ENCODE data around the gene AIM2. TPM values are rescaled to one million over a fixed set of nuclear protein-coding genes. Genes with fewer than 3 reads are reported as not detected.
"Not testable (repeated sequence)": the region's sequence is repeated elsewhere in the genome, so short reads cannot be mapped to it uniquely, and the experiment has no call there.

AIM2 gene
- polyA plus RNA-seq, 1 donor (not counting 4 experiments of a cell fraction or from before 2014, with no cell fraction given), result 0.33 TPM

- H3K9me1 ChIP-seq (ENCODE audit: control insufficient read depth, extremely low read depth, insufficient read depth, low read length), result no peaks in the 10 kb centered on the region
- peak overlapping the region; percentile 69 for H2AFZ ChIP-seq (ENCODE audit: control insufficient read depth, low read length)
- H3K9ac ChIP-seq (ENCODE audit: control insufficient read depth, extremely low read depth, insufficient read depth, low read length), result no peak overlapping the region
- H3K4me1 ChIP-seq (ENCODE audit: control insufficient read depth, extremely low read depth, insufficient read depth, low read length), result peaks cover 8% of the 10 kb centered on the region
- no peaks in the 10 kb centered on the region for H3K79me2 ChIP-seq (ENCODE audit: control insufficient read depth, insufficient read depth, low read length)
- H3K27ac ChIP-seq (ENCODE audit: control insufficient read depth, insufficient read depth, low read length), result no peak overlapping the region
- H3K27me3 ChIP-seq (ENCODE audit: control insufficient read depth, extremely low read depth, insufficient read depth, low read length), result no peaks in the 10 kb centered on the region
- H3K36me3 ChIP-seq (ENCODE audit: control insufficient read depth in 2 of 2, extremely low read depth in 1 of 2, insufficient read depth in 2 of 2, low read length in 2 of 2), result no peaks in the 10 kb centered on the region
- no peaks in the 10 kb centered on the region for H3K9me3 ChIP-seq (ENCODE audit: control insufficient read depth, low read depth, low read length)
- no peak for DNase-seq (ENCODE audit: low read depth, low spot score)
- peak overlapping the region in 1 of 3 experiments; percentile 26 for H3K4me3 ChIP-seq (ENCODE audit: control insufficient read depth in 2 of 3, extremely low read depth in 1 of 3, insufficient read depth in 2 of 3, low read depth in 1 of 3, low read length in 3 of 3)
- TF ChIP-seq EZH2 (IDR thresholded peaks at IDR 0.05; ENCODE audit: low read length) (no peak), CTCF (optimal IDR thresholded peaks at IDR 0.05 in 1 of 3, IDR thresholded peaks at IDR 0.05 in 1 of 3, conservative IDR thresholded peaks at IDR 0.05 in 1 of 3; ENCODE audit: extremely low read depth in 1 of 3, insufficient read depth in 2 of 3, low read length in 3 of 3) (no peak)
- H3K4me2 ChIP-seq (ENCODE audit: control insufficient read depth, extremely low read depth, insufficient read depth, low read depth, low read length), result peak overlapping the region; percentile 62
- dilution Hi-C loops (cut with MboI; ENCODE audit: extremely low pct_ligation_motif_present, low sequenced_read_pairs), result no loop called here
- peak; percentile 73 for FAIRE-seq
- H4K20me1 ChIP-seq (ENCODE audit: control insufficient read depth, extremely low read depth, insufficient read depth, low read length), result no peaks in the 10 kb centered on the region
Measured at GRCh38 chr1:159113596-159114433, 37.2 kb upstream of the AIM2 start.

GRCh38 chr1:159103021-159103420 lies 26.5 kb upstream of the AIM2 start:
- H3K27me3 ChIP-seq (ENCODE audit: control insufficient read depth, extremely low read depth, insufficient read depth, low read length); H3K4me1 ChIP-seq (ENCODE audit: control insufficient read depth, extremely low read depth, insufficient read depth, low read length); H2AFZ ChIP-seq (ENCODE audit: control insufficient read depth, low read length); H3K4me2 ChIP-seq (ENCODE audit: control insufficient read depth, extremely low read depth, insufficient read depth, low read depth, low read length); H3K36me3 ChIP-seq (ENCODE audit: control insufficient read depth in 2 of 2, extremely low read depth in 1 of 2, insufficient read depth in 2 of 2, low read length in 2 of 2); H3K9me3 ChIP-seq (ENCODE audit: control insufficient read depth, low read depth, low read length); H3K4me3 ChIP-seq (ENCODE audit: control insufficient read depth in 2 of 3, extremely low read depth in 1 of 3, insufficient read depth in 2 of 3, low read depth in 1 of 3, low read length in 3 of 3); H3K9ac ChIP-seq (ENCODE audit: control insufficient read depth, extremely low read depth, insufficient read depth, low read length); H4K20me1 ChIP-seq (ENCODE audit: control insufficient read depth, extremely low read depth, insufficient read depth, low read length); H3K27ac ChIP-seq (ENCODE audit: control insufficient read depth, insufficient read depth, low read length); DNase-seq (ENCODE audit: low read depth, low spot score); dilution Hi-C loops (cut with MboI; ENCODE audit: extremely low pct_ligation_motif_present, low sequenced_read_pairs); H3K79me2 ChIP-seq (ENCODE audit: control insufficient read depth, insufficient read depth, low read length); FAIRE-seq; H3K9me1 ChIP-seq (ENCODE audit: control insufficient read depth, extremely low read depth, insufficient read depth, low read length): not testable (repeated sequence)
